ENCODE results near the gene RFC1.
"Not testable (repeated sequence)": the region's sequence is repeated elsewhere in the genome, so short reads cannot be mapped to it uniquely, and the experiment has no call there.

The RFC1 gene

DNA sequence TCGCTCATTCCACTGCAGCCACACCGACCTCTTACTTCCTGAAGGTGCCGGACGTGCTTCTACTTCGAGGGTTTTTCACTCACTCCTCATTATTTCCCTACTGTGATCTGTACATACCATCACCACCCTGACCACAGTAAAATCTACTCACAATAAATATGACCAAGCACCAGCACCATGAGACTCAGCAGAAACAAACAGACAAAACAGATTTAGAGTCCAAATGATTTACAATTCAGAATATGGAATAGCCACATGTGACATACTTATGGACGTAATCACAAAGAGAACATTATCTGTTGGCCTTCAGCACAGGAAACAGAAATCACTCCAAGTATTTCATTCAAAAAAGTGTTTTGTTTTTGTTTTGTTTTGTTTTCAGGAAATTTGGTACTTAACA is 24.4 kb upstream of the RFC1 start:
- no peak for DNase-seq (ENCODE audit: insufficient read length, low spot score)
- no peak for FAIRE-seq
- TF ChIP-seq POLR2A (IDR thresholded peaks at IDR 0.05; ENCODE audit: low read depth, low read length) (no peak), POLR2AphosphoS5 (IDR thresholded peaks at IDR 0.05; ENCODE audit: low read depth, low read length) (no peak)

DNA sequence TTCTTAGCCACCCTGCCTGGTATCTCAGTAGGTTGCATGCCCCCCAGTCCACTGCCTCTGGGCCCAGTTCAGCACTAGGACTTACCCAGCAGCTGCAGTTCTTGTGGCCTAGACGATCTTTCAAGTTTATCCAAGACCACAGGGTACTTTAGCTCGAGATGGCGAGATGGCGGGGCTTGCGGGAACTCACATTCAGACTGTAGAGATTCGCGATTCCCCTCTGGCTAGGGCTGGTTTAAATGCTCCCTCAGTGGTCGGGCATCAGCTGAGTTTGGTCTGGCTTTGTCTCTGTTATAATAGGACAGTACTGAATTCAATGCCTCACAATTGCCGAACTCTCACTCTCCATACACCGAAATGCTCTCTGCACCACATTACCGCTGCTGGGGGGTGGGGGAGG is 18.4 kb upstream of the RFC1 start:
- TF ChIP-seq PAX5 (IDR thresholded peaks at IDR 0.05; ENCODE audit: insufficient read depth, low read length, severe bottlenecking) (no peak), SPI1 (IDR thresholded peaks at IDR 0.05; ENCODE audit: low read depth, low read length) (no peak), TAF1 (IDR thresholded peaks at IDR 0.05; ENCODE audit: low read depth, low read length) (no peak), POU2F2 (IDR thresholded peaks at IDR 0.05; ENCODE audit: low read depth, low read length) (no peak), POLR2A (IDR thresholded peaks at IDR 0.05; ENCODE audit: low read depth, low read length) (no peak), POLR2AphosphoS5 (IDR thresholded peaks at IDR 0.05; ENCODE audit: low read depth, low read length) (no peak)
- no peak for DNase-seq (ENCODE audit: insufficient read length, low spot score)
- no peak for FAIRE-seq

DNA sequence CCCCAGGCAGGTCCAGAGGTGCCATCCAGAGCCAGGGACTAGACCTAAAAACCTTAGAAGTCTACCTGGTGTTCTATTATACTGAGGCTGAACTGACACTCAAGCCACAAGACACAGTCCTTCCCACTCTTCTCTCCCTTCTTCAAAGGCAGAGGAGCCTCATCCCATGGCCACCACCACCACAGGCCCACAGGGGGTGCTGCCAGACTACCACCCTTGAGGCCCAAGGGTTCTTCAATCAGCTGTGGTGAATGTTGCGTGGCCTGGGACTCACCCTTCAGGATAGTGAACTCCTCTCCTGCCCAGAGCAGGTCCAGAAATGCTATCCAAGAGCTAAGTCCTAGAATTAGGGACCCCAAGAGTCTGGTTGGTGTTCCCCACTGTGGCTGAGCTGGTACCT is 17.5 kb upstream of the RFC1 start:
- TF ChIP-seq SPI1 (IDR thresholded peaks at IDR 0.05; ENCODE audit: low read depth, low read length) (no peak), PAX5 (IDR thresholded peaks at IDR 0.05; ENCODE audit: insufficient read depth, low read length, severe bottlenecking) (no peak), POLR2A (IDR thresholded peaks at IDR 0.05; ENCODE audit: low read depth, low read length) (no peak), TAF1 (IDR thresholded peaks at IDR 0.05; ENCODE audit: low read depth, low read length) (no peak)
- DNase-seq (ENCODE audit: insufficient read length, low spot score) = no peak
- FAIRE-seq = no peak

DNA sequence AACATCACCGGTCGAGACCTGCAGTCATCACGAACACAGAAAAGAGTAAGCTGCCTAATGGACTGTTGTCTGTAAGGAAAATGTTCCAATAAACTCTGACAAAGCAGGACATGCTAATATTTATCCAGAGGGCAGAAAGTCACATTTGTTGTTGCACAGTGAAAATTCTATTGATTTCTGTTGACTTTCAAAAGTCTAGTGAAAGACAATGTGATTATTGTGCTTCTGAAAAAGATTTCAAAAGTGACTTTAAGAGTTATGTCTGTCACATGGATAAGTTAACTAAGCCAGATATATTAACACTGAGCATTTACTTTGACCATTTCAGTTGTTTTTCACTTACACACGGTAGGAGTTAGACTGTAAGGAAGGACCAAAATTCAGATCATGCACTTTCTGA is 9.3 kb upstream of the RFC1 start:
- no peak for FAIRE-seq
- no peak for DNase-seq (ENCODE audit: insufficient read length, low spot score)
- TF ChIP-seq POU2F2 (IDR thresholded peaks at IDR 0.05; ENCODE audit: low read depth, low read length) (no peak), POLR2A (IDR thresholded peaks at IDR 0.05; ENCODE audit: low read depth, low read length) (no peak), SPI1 (IDR thresholded peaks at IDR 0.05; ENCODE audit: low read depth, low read length) (no peak), TAF1 (IDR thresholded peaks at IDR 0.05; ENCODE audit: low read depth, low read length) (no peak), POLR2AphosphoS5 (IDR thresholded peaks at IDR 0.05; ENCODE audit: low read depth, low read length) (no peak), PAX5 (IDR thresholded peaks at IDR 0.05; ENCODE audit: insufficient read depth, low read length, severe bottlenecking) (no peak)

DNA sequence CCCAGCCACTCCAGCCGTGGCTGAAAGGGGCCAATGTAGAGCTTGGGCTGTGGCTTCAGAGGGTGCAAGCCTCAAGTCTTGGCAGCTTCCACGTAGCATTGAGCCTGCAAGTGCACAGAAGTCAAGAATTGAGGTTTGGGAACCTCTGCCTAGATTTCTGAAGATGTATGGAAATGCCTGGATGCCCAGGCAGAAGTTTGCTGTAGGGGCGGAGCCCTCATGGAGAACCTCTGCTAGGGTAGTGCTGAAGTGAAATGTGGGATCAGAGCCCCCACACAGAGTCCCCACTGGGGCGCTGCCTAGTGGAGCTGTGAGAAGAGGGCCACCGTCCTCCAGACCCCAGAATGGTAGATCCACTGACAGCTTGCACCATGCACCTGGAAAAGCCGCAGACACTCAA is 5.0 kb upstream of the RFC1 start:
- FAIRE-seq; DNase-seq (ENCODE audit: insufficient read length, low spot score): not testable (repeated sequence)

DNA sequence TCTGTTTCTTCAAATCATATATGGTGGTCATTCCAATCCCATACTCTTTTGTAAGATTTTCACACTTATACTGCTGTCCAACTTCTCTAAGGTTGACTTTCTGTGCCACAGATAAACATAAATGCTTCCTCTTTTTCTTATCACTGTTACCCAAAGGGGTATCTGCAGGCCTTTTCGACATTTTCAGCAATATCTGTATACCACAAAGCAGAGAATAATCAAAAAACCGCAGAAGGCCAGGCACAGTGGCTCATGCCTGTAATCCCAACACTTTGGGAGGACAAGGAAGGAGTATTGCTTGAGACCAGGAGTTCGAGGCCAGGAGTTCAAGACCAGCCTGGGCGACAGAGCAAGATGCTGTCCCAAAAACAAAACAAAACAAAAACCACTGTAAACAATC is 3.1 kb upstream of the RFC1 start:
- FAIRE-seq = no peak
- TF ChIP-seq SPI1 (IDR thresholded peaks at IDR 0.05; ENCODE audit: low read depth, low read length) (no peak), PAX5 (IDR thresholded peaks at IDR 0.05; ENCODE audit: insufficient read depth, low read length, severe bottlenecking) (no peak), POLR2AphosphoS5 (IDR thresholded peaks at IDR 0.05; ENCODE audit: low read depth, low read length) (no peak), POLR2A (IDR thresholded peaks at IDR 0.05; ENCODE audit: low read depth, low read length) (no peak), TAF1 (IDR thresholded peaks at IDR 0.05; ENCODE audit: low read depth, low read length) (no peak), POU2F2 (IDR thresholded peaks at IDR 0.05; ENCODE audit: low read depth, low read length) (no peak)
- no peak for DNase-seq (ENCODE audit: insufficient read length, low spot score)

DNA sequence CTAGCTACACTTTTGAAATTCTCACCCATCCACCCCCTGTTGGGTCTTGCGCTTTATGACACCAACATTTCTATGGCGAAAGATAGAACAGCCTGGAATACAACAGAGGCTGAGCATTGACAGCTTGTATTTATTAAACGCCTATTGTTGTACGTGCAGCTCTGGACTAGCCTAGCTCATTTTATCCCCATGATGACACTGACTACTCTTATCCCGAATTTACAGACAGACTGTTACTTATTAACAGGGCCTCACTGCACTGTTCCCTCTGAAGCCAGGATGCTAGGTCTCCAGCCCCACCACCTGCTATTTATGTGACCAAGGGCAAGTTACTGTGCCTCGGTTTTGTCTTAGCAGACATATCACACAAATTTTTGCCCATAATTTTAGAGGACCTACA is 1.0 kb upstream of the RFC1 start:
- TF ChIP-seq TAF1 (IDR thresholded peaks at IDR 0.05; ENCODE audit: low read depth, low read length) (no peak), PAX5 (IDR thresholded peaks at IDR 0.05; ENCODE audit: insufficient read depth, low read length, severe bottlenecking) (no peak), SPI1 (IDR thresholded peaks at IDR 0.05; ENCODE audit: low read depth, low read length) (no peak), POLR2AphosphoS5 (IDR thresholded peaks at IDR 0.05; ENCODE audit: low read depth, low read length) (no peak), POLR2A (IDR thresholded peaks at IDR 0.05; ENCODE audit: low read depth, low read length) (no peak), POU2F2 (IDR thresholded peaks at IDR 0.05; ENCODE audit: low read depth, low read length) (no peak)
- FAIRE-seq = peak; percentile 70
- DNase-seq (ENCODE audit: insufficient read length, low spot score) = no peak

DNA sequence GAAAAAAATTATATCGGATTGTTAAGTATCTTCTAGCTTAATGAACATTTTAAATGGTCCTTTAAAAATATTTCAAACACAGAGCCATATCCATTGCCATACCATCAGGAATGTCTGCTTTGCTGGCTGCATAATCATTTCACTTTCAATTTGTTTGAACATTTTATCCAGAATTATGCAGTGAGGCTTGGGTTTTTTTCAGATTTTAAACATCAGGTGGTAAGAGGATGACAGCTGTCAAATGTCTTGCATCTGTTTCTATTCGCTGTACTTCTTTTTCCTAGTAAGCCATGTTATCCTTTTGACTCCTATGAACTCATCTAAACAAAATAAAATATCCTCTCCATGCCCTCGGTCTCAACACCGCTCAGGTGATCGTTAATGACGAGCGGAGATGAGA is 802 bp downstream of the RFC1 start:
- no peak for DNase-seq (ENCODE audit: insufficient read length, low spot score)
- TF ChIP-seq PAX5 (IDR thresholded peaks at IDR 0.05; ENCODE audit: insufficient read depth, low read length, severe bottlenecking) = no peak
- TF ChIP-seq POU2F2 (IDR thresholded peaks at IDR 0.05; ENCODE audit: low read depth, low read length) = no peak
- FAIRE-seq = no peak

DNA sequence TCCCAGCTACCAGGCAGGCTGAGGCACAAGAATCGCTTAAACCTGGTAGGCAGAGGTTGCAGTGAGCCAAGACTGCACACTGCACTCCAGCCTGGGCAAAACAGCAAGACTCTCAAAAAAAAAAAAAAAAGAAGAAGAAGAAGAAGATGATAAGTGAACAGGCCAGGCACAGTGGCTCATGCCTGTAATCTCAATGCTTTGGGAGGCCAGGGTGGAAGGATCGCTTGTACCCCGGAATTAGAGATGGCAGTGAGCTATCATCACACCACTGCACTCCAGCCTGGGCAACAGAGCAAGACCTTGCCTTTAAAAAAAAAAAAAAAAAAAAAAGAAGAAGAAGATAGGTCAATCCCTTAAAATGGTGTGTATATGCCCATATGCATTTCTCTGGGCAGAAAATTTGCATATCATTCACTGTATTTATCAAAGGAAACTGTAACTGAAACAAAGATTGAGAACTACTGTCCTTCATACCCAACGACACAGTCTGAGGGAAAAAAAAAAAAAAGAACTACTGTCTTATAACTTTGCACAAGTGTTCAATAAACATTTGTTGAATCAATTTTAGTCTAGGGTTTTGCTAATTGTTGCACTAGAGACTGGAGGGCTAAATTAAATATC is 2.3 kb downstream of the RFC1 start:
- TF ChIP-seq SPI1 (IDR thresholded peaks at IDR 0.05; ENCODE audit: low read depth, low read length) (no peak), POLR2A (IDR thresholded peaks at IDR 0.05; ENCODE audit: low read depth, low read length) (no peak), POLR2AphosphoS5 (IDR thresholded peaks at IDR 0.05; ENCODE audit: low read depth, low read length) (no peak), TAF1 (IDR thresholded peaks at IDR 0.05; ENCODE audit: low read depth, low read length) (no peak), POU2F2 (IDR thresholded peaks at IDR 0.05; ENCODE audit: low read depth, low read length) (no peak), PAX5 (IDR thresholded peaks at IDR 0.05; ENCODE audit: insufficient read depth, low read length, severe bottlenecking) (no peak)
- FAIRE-seq = no peak
- DNase-seq (ENCODE audit: insufficient read length, low spot score) = no peak

DNA sequence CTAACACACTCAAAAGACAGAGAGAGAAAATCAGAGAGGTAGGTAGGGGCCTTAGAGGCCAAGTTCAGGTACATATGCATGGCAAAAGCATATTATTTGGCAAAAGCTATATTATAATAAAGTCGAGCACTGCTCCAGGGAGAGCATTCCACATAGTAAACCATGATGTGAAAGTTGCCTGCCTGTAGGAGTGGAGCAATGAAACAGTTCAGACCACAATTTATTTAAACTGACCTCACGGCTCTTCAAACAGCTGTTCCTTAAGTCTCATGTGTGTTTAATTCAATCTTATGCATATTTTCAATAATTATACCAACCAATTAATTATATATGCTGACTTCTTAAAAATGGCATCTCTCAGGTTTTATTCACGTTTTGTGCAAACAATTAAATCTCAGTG is 3.3 kb downstream of the RFC1 start:
- TF ChIP-seq TAF1 (IDR thresholded peaks at IDR 0.05; ENCODE audit: low read depth, low read length) (no peak), SPI1 (IDR thresholded peaks at IDR 0.05; ENCODE audit: low read depth, low read length) (no peak), PAX5 (IDR thresholded peaks at IDR 0.05; ENCODE audit: insufficient read depth, low read length, severe bottlenecking) (no peak), POLR2A (IDR thresholded peaks at IDR 0.05; ENCODE audit: low read depth, low read length) (no peak), POU2F2 (IDR thresholded peaks at IDR 0.05; ENCODE audit: low read depth, low read length) (no peak), POLR2AphosphoS5 (IDR thresholded peaks at IDR 0.05; ENCODE audit: low read depth, low read length) (no peak)
- peak; percentile 5 for FAIRE-seq
- no peak for DNase-seq (ENCODE audit: insufficient read length, low spot score)

DNA sequence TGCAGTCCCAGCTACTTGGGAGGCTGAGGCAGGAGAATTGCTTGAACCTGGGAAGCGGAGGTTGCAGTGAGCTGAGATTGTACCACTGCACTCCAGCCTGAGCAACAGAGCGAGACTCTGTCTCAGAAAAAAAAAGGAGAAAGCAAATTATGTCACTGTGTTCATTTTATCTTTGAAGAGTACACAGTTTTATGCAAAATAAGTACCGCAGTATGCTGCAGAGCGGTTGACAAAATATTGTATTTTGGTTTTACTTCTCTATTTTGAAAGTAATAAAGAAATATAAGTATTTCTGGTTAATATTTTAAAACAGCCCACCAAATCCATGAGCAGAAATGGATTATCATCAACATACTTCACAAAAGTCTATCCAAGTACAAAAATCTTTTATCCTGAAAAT is 5.6 kb downstream of the RFC1 start:
- DNase-seq (ENCODE audit: insufficient read length, low spot score); FAIRE-seq: not testable (repeated sequence)

All from GM12891 (cell line).